ENCODE results near the gene CETP.

Gene CETP

DNA sequence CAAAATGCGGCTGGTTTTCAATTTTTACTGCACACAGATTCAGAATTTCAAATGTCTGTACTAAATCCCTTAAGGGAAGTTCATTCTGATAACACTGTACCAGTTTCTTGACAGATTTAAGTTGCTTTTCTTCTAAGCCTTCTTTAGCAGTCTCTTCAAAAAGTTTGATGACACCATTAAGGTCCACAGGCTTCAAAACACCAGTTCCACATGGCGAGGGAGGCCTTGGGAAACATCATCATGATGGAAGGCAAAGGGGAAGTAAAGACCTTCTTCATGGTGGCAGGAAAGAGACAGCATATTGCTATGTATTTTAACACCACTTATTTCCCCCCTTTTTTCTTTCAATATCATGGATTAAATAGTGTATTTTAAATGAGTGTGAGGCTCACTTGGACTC, 52.2 kb downstream of the CETP start:
- H3K9ac ChIP-seq (ENCODE audit: low read length) = no peak overlapping the region
- H3K27me3 ChIP-seq (ENCODE audit: control insufficient read depth, insufficient read depth, low read length) = no peaks in the 10 kb centered on the region
- no peaks in the 10 kb centered on the region for H3K4me1 ChIP-seq (ENCODE audit: control insufficient read depth, insufficient read depth, low read length)
- peaks cover 8% of the 10 kb centered on the region for H3K36me3 ChIP-seq (ENCODE audit: control insufficient read depth, insufficient read depth, low read length)
- no peak overlapping the region for H3K4me3 ChIP-seq (ENCODE audit: low read length)
- no peaks in the 10 kb centered on the region for H3K9me3 ChIP-seq (ENCODE audit: control insufficient read depth, low read length)

GRCh38 chr16:57016301-57016700, 54.6 kb downstream of the CETP start:
- Histone ChIP-seq H3K4me3 (ENCODE audit: low read length) (no peak overlapping the region), H3K27me3 (ENCODE audit: control insufficient read depth, insufficient read depth, low read length) (no peaks in the 10 kb centered on the region), H3K4me1 (ENCODE audit: control insufficient read depth, insufficient read depth, low read length) (no peaks in the 10 kb centered on the region), H3K9ac (ENCODE audit: low read length) (no peak overlapping the region), H3K36me3 (ENCODE audit: control insufficient read depth, insufficient read depth, low read length) (peaks cover 13% of the 10 kb centered on the region), H3K9me3 (ENCODE audit: control insufficient read depth, low read length) (no peaks in the 10 kb centered on the region)

- no peak overlapping the region for H3K4me3 ChIP-seq (ENCODE audit: low read length)
- no peak overlapping the region for H3K9ac ChIP-seq (ENCODE audit: low read length)
- no peaks in the 10 kb centered on the region for H3K4me1 ChIP-seq (ENCODE audit: control insufficient read depth, insufficient read depth, low read length)
- H3K9me3 ChIP-seq (ENCODE audit: control insufficient read depth, low read length) = no peaks in the 10 kb centered on the region
- peaks cover 13% of the 10 kb centered on the region for H3K36me3 ChIP-seq (ENCODE audit: control insufficient read depth, insufficient read depth, low read length)
- no peaks in the 10 kb centered on the region for H3K27me3 ChIP-seq (ENCODE audit: control insufficient read depth, insufficient read depth, low read length)
Measured at GRCh38 chr16:57016831-57017230, 55.1 kb downstream of the CETP start.

DNA sequence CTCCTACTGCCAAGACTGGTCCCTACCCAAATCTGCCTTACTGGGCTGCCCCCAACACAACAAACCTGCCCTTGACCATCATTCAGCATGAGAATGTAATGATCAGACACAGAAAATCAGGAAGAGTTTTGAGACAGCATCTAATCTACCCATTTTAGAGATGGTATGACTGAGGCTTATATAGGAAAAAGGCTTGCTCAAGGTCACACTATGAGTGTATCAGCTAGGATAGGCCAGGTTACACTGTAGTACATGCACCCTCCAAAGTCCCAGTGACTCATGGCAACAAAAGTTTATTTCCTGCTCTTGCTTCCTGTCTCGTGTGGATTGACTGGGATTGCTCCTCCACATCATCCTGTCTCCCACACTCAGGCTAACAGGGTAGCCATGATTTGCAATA, 55.5 kb downstream of the CETP start:
- Histone ChIP-seq H3K36me3 (ENCODE audit: control insufficient read depth, insufficient read depth, low read length) (peaks cover 16% of the 10 kb centered on the region), H3K27me3 (ENCODE audit: control insufficient read depth, insufficient read depth, low read length) (no peaks in the 10 kb centered on the region)

GRCh38 chr16:57019746-57020145, 58.0 kb downstream of the CETP start:
- Histone ChIP-seq H3K4me1 (ENCODE audit: control insufficient read depth, insufficient read depth, low read length) (no peaks in the 10 kb centered on the region), H3K36me3 (ENCODE audit: control insufficient read depth, insufficient read depth, low read length) (peaks cover 19% of the 10 kb centered on the region), H3K4me3 (ENCODE audit: low read length) (no peak overlapping the region), H3K9ac (ENCODE audit: low read length) (no peak overlapping the region), H3K27me3 (ENCODE audit: control insufficient read depth, insufficient read depth, low read length) (no peaks in the 10 kb centered on the region), H3K9me3 (ENCODE audit: control insufficient read depth, low read length) (no peaks in the 10 kb centered on the region)

More for the DNA sequence above, 55.5 kb downstream of the CETP start:
- no peak overlapping the region for H3K9ac ChIP-seq (ENCODE audit: low read length)
- no peaks in the 10 kb centered on the region for H3K4me1 ChIP-seq (ENCODE audit: control insufficient read depth, insufficient read depth, low read length)
- H3K9me3 ChIP-seq (ENCODE audit: control insufficient read depth, low read length) = no peaks in the 10 kb centered on the region
- H3K4me3 ChIP-seq (ENCODE audit: low read length) = no peak overlapping the region

GRCh38 chr16:57020651-57021050, 58.9 kb downstream of the CETP start:
- no peaks in the 10 kb centered on the region for H3K9me3 ChIP-seq (ENCODE audit: control insufficient read depth, low read length)
- no peaks in the 10 kb centered on the region for H3K4me1 ChIP-seq (ENCODE audit: control insufficient read depth, insufficient read depth, low read length)
- H3K27me3 ChIP-seq (ENCODE audit: control insufficient read depth, insufficient read depth, low read length) = no peaks in the 10 kb centered on the region
- H3K36me3 ChIP-seq (ENCODE audit: control insufficient read depth, insufficient read depth, low read length) = peaks cover 19% of the 10 kb centered on the region
- no peak overlapping the region for H3K9ac ChIP-seq (ENCODE audit: low read length)
- no peak overlapping the region for H3K4me3 ChIP-seq (ENCODE audit: low read length)

DNA sequence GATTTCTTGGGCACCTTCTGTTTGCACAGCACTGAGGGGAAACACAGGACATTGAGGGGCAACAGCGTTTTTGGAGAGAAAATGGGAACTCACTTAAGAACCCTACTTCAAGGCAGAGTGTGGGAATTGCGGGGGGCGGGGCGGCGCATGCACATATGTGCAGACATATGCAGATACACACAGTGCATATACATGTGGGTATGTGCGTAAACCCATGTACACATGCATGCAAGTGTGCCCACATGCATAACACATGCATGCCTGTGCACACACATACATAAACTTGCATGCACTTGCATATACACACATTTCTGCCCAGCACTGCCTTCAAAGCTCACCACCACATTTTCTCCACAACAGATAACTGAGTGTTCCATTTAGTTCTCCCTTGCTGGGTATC, 60.0 kb downstream of the CETP start:
- no peak overlapping the region for H3K4me3 ChIP-seq (ENCODE audit: low read length)
- peaks cover 19% of the 10 kb centered on the region for H3K36me3 ChIP-seq (ENCODE audit: control insufficient read depth, insufficient read depth, low read length)
- no peaks in the 10 kb centered on the region for H3K4me1 ChIP-seq (ENCODE audit: control insufficient read depth, insufficient read depth, low read length)
- no peaks in the 10 kb centered on the region for H3K9me3 ChIP-seq (ENCODE audit: control insufficient read depth, low read length)
- no peaks in the 10 kb centered on the region for H3K27me3 ChIP-seq (ENCODE audit: control insufficient read depth, insufficient read depth, low read length)
- H3K9ac ChIP-seq (ENCODE audit: low read length) = no peak overlapping the region

DNA sequence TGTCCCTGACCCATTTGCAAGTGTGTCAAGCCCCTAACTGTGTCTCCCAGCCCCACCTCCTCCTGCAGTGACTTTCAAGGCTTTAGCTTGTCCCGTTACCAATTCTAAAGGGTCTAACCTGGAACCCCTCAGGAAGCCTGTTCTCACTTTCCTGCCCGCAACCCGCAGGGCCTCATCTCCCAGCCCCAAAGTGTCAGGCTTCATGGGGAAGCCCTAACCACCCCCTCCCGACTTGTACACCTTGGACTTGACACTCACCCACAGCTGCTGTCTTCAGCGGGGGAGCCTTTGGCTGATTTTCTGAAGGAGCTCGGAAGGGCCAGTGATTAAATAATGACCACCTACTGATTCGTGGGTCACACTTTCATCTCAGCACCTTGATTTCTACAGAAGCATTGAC, 60.7 kb downstream of the CETP start:
- Histone ChIP-seq H3K9ac (ENCODE audit: low read length) (no peak overlapping the region), H3K27me3 (ENCODE audit: control insufficient read depth, insufficient read depth, low read length) (no peaks in the 10 kb centered on the region), H3K36me3 (ENCODE audit: control insufficient read depth, insufficient read depth, low read length) (peaks cover 13% of the 10 kb centered on the region)

GRCh38 chr16:57023541-57024249, 61.9 kb downstream of the CETP start:
- no peaks in the 10 kb centered on the region for H3K27me3 ChIP-seq (ENCODE audit: control insufficient read depth, insufficient read depth, low read length)
- no peaks in the 10 kb centered on the region for H3K9me3 ChIP-seq (ENCODE audit: control insufficient read depth, low read length)
- no peaks in the 10 kb centered on the region for H3K4me1 ChIP-seq (ENCODE audit: control insufficient read depth, insufficient read depth, low read length)
- peaks cover 11% of the 10 kb centered on the region for H3K36me3 ChIP-seq (ENCODE audit: control insufficient read depth, insufficient read depth, low read length)
- no peak overlapping the region for H3K4me3 ChIP-seq (ENCODE audit: low read length)
- H3K9ac ChIP-seq (ENCODE audit: low read length) = no peak overlapping the region

More for the DNA sequence above, 60.7 kb downstream of the CETP start:
- H3K9me3 ChIP-seq (ENCODE audit: control insufficient read depth, low read length) = no peaks in the 10 kb centered on the region
- H3K4me3 ChIP-seq (ENCODE audit: low read length) = no peak overlapping the region
- no peaks in the 10 kb centered on the region for H3K4me1 ChIP-seq (ENCODE audit: control insufficient read depth, insufficient read depth, low read length)

GRCh38 chr16:57024894-57025680, 63.3 kb downstream of the CETP start:
- Histone ChIP-seq H3K9me3 (ENCODE audit: control insufficient read depth, low read length) (no peaks in the 10 kb centered on the region), H3K4me3 (ENCODE audit: low read length) (no peak overlapping the region), H3K9ac (ENCODE audit: low read length) (no peak overlapping the region), H3K27me3 (ENCODE audit: control insufficient read depth, insufficient read depth, low read length) (no peaks in the 10 kb centered on the region), H3K36me3 (ENCODE audit: control insufficient read depth, insufficient read depth, low read length) (peaks cover 11% of the 10 kb centered on the region), H3K4me1 (ENCODE audit: control insufficient read depth, insufficient read depth, low read length) (no peaks in the 10 kb centered on the region)

DNA sequence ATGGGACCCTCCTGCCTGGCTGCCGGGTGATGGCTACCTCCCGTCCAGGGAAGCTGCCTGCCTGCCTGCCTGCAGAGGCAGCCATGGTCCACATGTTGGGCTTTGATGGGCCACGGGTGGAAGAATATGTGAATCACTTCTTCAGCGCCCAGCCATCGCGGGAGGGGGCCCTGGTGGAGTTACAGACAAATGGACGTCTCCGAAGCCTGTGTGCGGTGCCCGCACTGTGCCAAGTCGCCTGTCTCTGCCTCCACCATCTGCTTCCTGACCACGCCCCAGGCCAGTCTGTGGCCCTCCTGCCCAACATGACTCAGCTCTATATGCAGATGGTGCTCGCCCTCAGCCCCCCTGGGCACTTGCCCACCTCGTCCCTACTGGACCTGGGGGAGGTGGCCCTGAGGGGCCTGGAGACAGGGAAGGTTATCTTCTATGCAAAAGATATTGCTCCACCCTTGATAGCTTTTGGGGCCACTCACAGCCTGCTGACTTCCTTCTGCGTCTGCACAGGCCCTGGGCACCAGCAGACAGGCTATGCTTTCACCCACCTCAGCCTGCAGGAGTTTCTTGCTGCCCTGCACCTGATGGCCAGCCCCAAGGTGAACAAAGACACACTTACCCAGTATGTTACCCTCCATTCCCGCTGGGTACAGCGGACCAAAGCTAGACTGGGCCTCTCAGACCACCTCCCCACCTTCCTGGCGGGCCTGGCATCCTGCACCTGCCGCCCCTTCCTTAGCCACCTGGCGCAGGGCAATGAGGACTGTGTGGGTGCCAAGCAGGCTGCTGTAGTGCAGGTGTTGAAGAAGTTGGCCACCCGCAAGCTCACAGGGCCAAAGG, 64.4 kb downstream of the CETP start:
- Histone ChIP-seq H3K4me1 (ENCODE audit: control insufficient read depth, insufficient read depth, low read length) (no peaks in the 10 kb centered on the region), H3K4me3 (ENCODE audit: low read length) (no peak overlapping the region), H3K9ac (ENCODE audit: low read length) (no peak overlapping the region), H3K36me3 (ENCODE audit: control insufficient read depth, insufficient read depth, low read length) (peaks cover 6% of the 10 kb centered on the region), H3K9me3 (ENCODE audit: control insufficient read depth, low read length) (no peaks in the 10 kb centered on the region), H3K27me3 (ENCODE audit: control insufficient read depth, insufficient read depth, low read length) (no peaks in the 10 kb centered on the region)

- H3K36me3 ChIP-seq (ENCODE audit: control insufficient read depth, insufficient read depth, low read length) = peaks cover 6% of the 10 kb centered on the region
- H3K27me3 ChIP-seq (ENCODE audit: control insufficient read depth, insufficient read depth, low read length) = no peaks in the 10 kb centered on the region
- no peak overlapping the region for H3K4me3 ChIP-seq (ENCODE audit: low read length)
- no peak overlapping the region for H3K9ac ChIP-seq (ENCODE audit: low read length)
- no peaks in the 10 kb centered on the region for H3K9me3 ChIP-seq (ENCODE audit: control insufficient read depth, low read length)
- H3K4me1 ChIP-seq (ENCODE audit: control insufficient read depth, insufficient read depth, low read length) = no peaks in the 10 kb centered on the region
Measured at GRCh38 chr16:57026778-57027062, 65.0 kb downstream of the CETP start.
